ENCODE results near the gene ISLR.

ISLR gene

DNA sequence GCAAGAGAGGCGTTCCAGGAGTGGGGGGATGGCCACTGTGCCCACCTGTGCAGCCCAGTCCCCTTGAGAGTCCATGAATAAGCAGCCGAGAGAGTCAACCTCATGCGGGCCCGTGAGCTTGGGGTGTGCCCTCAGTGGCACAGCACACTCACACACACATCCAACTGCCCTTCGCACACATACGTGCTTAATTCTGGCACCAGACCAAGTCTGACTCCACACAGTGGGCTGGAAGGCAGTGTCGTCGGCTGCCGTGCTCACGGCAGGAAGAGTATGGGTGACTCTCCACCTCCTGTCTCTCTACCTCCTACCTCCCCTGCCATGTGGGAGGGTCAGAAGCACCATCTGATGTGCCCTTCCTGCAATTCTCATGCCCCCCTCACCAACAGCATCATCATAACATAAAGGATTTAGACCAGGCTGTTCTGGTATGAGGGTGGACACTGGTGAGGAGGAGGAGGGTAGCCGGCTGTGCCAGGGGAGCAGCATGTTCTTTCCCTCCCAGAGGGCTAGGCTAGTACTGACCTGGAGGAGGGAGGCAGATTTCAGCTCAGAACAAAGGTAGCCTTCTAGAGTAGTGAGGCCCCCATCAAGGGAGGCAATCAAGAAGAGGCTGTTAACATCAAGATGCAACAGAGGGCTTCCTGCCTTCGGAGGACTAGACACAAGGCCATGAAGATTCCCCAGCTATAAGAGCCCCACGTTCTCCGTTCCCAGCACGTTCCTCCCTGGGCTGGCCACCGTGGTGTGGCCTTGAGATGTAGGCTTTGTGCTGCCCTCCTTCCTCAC is 34.3 kb downstream of the ISLR start (continued):
- TF ChIP-seq EGR2 (tag by site-specific recombination; IDR thresholded peaks at IDR 0.05; ENCODE audit: low read depth) (peak; percentile 73), ZNF623 (tag by site-specific recombination; IDR thresholded peaks at IDR 0.05) (0 out of 2 replicates have a peak, but pooled peaks have one; percentile 7), SP2 (tag by site-specific recombination; IDR thresholded peaks at IDR 0.05) (no peak; the same call in 1 of the 2 replicates), ZNF341 (tag by site-specific recombination; IDR thresholded peaks at IDR 0.05; ENCODE audit: low read depth) (peak; percentile 79), SP3 (tag by site-specific recombination; IDR thresholded peaks at IDR 0.05) (no peak), ZNF48 (tag by site-specific recombination; IDR thresholded peaks at IDR 0.05) (no peak), ZNF138 (tag by site-specific recombination; IDR thresholded peaks at IDR 0.05; ENCODE audit: borderline replicate concordance) (no peak), MZF1 (tag by site-specific recombination; IDR thresholded peaks at IDR 0.05; ENCODE audit: borderline replicate concordance) (no peak), ZNF311 (tag by site-specific recombination; IDR thresholded peaks at IDR 0.05; ENCODE audit: borderline replicate concordance) (no peak), HOXA7 (CRISPR knock-in tag; IDR thresholded peaks at IDR 0.05; ENCODE audit: borderline replicate concordance) (no peak), ZNF184 (tag by site-specific recombination; IDR thresholded peaks at IDR 0.05) (no peak), ZNF677 (tag by site-specific recombination; IDR thresholded peaks at IDR 0.05) (no peak), ZNF791 (tag by site-specific recombination; IDR thresholded peaks at IDR 0.05) (no peak), ZIC2 (tag by site-specific recombination; IDR thresholded peaks at IDR 0.05) (peak; percentile 11; the same call in 1 of the 2 replicates), ZNF23 (tag by site-specific recombination; IDR thresholded peaks at IDR 0.05; ENCODE audit: borderline replicate concordance) (no peak), ZNF654 (tag by site-specific recombination; IDR thresholded peaks at IDR 0.05; ENCODE audit: low read depth) (no peak), ZNF24 (tag by site-specific recombination; IDR thresholded peaks at IDR 0.05) (no peak), REST (tag by site-specific recombination; IDR thresholded peaks at IDR 0.05) (no peak), ZNF639 (tag by site-specific recombination; IDR thresholded peaks at IDR 0.05) (no peak), ZNF324 (tag by site-specific recombination; IDR thresholded peaks at IDR 0.05) (no peak), ZNF362 (tag by site-specific recombination; IDR thresholded peaks at IDR 0.05) (no peak), PATZ1 (tag by site-specific recombination; IDR thresholded peaks at IDR 0.05) (no peak), ZNF785 (tag by site-specific recombination; IDR thresholded peaks at IDR 0.05) (no peak), ZNF76 (tag by site-specific recombination; IDR thresholded peaks at IDR 0.05; ENCODE audit: borderline replicate concordance, low read depth) (no peak), GLI2 (tag by site-specific recombination; IDR thresholded peaks at IDR 0.05; ENCODE audit: borderline replicate concordance, low read depth) (no peak)
- TF ChIP-seq, protein P1, sequence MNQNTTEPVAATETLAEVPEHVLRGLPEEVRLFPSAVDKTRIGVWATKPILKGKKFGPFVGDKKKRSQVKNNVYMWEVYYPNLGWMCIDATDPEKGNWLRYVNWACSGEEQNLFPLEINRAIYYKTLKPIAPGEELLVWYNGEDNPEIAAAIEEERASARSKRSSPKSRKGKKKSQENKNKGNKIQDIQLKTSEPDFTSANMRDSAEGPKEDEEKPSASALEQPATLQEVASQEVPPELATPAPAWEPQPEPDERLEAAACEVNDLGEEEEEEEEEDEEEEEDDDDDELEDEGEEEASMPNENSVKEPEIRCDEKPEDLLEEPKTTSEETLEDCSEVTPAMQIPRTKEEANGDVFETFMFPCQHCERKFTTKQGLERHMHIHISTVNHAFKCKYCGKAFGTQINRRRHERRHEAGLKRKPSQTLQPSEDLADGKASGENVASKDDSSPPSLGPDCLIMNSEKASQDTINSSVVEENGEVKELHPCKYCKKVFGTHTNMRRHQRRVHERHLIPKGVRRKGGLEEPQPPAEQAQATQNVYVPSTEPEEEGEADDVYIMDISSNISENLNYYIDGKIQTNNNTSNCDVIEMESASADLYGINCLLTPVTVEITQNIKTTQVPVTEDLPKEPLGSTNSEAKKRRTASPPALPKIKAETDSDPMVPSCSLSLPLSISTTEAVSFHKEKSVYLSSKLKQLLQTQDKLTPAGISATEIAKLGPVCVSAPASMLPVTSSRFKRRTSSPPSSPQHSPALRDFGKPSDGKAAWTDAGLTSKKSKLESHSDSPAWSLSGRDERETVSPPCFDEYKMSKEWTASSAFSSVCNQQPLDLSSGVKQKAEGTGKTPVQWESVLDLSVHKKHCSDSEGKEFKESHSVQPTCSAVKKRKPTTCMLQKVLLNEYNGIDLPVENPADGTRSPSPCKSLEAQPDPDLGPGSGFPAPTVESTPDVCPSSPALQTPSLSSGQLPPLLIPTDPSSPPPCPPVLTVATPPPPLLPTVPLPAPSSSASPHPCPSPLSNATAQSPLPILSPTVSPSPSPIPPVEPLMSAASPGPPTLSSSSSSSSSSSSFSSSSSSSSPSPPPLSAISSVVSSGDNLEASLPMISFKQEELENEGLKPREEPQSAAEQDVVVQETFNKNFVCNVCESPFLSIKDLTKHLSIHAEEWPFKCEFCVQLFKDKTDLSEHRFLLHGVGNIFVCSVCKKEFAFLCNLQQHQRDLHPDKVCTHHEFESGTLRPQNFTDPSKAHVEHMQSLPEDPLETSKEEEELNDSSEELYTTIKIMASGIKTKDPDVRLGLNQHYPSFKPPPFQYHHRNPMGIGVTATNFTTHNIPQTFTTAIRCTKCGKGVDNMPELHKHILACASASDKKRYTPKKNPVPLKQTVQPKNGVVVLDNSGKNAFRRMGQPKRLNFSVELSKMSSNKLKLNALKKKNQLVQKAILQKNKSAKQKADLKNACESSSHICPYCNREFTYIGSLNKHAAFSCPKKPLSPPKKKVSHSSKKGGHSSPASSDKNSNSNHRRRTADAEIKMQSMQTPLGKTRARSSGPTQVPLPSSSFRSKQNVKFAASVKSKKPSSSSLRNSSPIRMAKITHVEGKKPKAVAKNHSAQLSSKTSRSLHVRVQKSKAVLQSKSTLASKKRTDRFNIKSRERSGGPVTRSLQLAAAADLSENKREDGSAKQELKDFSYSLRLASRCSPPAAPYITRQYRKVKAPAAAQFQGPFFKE (tag by site-specific recombination; IDR thresholded peaks at IDR 0.05; ENCODE audit: borderline replicate concordance) = 0 out of 2 replicates have a peak, but pooled peaks have one; percentile 11

Data from HEK293 (cell line).